ENCODE results near the gene MICAL3.

GRCh38 chr22:17814084-17814483 lies 210.3 kb downstream of the MICAL3 start:
- TF ChIP-seq EZH2 (IDR thresholded peaks at IDR 0.05; ENCODE audit: borderline replicate concordance, insufficient read depth, low read length, poor library complexity, severe bottlenecking) (no peak), CTCF (IDR thresholded peaks at IDR 0.05; ENCODE audit: poor library complexity, severe bottlenecking) (no peak), EP300 (conservative IDR thresholded peaks at IDR 0.05; ENCODE audit: poor library complexity, severe bottlenecking) (no peak), REST (IDR thresholded peaks at IDR 0.05; ENCODE audit: borderline replicate concordance) (no peak), POLR2AphosphoS5 (IDR thresholded peaks at IDR 0.05) (no peak), MXI1 (conservative IDR thresholded peaks at IDR 0.05; ENCODE audit: poor library complexity, severe bottlenecking) (no peak), SMC3 (conservative IDR thresholded peaks at IDR 0.05; ENCODE audit: poor library complexity) (no peak), TAF1 (IDR thresholded peaks at IDR 0.05; ENCODE audit: low read depth) (no peak), RAD21 (conservative IDR thresholded peaks at IDR 0.05) (no peak)

All from neural cell (in vitro differentiated cells).